ENCODE results near the gene YWHAG. TPM values are rescaled to one million over a fixed set of nuclear protein-coding genes. Genes with fewer than 3 reads are reported as not detected.

The YWHAG gene
- total and polyA plus RNA-seq, 9 of the 15 experiments (the other 6 are each of a cell fraction or from before 2014, with no cell fraction given): 30.4 to 246 (median 94.5) TPM

GRCh38 chr7:76303202-76304147, 55.3 kb downstream of the YWHAG start (continued):
- TF ChIP-seq, protein P1, sequence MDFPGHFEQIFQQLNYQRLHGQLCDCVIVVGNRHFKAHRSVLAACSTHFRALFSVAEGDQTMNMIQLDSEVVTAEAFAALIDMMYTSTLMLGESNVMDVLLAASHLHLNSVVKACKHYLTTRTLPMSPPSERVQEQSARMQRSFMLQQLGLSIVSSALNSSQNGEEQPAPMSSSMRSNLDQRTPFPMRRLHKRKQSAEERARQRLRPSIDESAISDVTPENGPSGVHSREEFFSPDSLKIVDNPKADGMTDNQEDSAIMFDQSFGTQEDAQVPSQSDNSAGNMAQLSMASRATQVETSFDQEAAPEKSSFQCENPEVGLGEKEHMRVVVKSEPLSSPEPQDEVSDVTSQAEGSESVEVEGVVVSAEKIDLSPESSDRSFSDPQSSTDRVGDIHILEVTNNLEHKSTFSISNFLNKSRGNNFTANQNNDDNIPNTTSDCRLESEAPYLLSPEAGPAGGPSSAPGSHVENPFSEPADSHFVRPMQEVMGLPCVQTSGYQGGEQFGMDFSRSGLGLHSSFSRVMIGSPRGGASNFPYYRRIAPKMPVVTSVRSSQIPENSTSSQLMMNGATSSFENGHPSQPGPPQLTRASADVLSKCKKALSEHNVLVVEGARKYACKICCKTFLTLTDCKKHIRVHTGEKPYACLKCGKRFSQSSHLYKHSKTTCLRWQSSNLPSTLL (IDR thresholded peaks at IDR 0.05): no peak
- TF ChIP-seq BRD4 (IDR thresholded peaks at IDR 0.05) (no peak), C11orf30 (IDR thresholded peaks at IDR 0.05; ENCODE audit: low read depth) (no peak), BDP1 (IDR thresholded peaks at IDR 0.05; ENCODE audit: insufficient read depth, insufficient read length) (no peak), POLR2G (IDR thresholded peaks at IDR 0.05; ENCODE audit: low read depth, low read length) (peak; percentile 86), ZNF766 (CRISPR knock-in tag; conservative IDR thresholded peaks at IDR 0.05) (no peak), TBL1XR1 (IDR thresholded peaks at IDR 0.05; ENCODE audit: low read length in 2 of 2) (peak; percentile 4 to 62; a peak in 2 of 4 replicates), SLC30A9 (CRISPR knock-in tag; IDR thresholded peaks at IDR 0.05) (no peak), HDAC2 (IDR thresholded peaks at IDR 0.05) (no peak; the same call in 1 of the 2 replicates), POLR2AphosphoS5 (IDR thresholded peaks at IDR 0.05; ENCODE audit: control insufficient read depth, insufficient read depth, low read depth, low read length) (peak; percentile 75; the same call in 1 of the 2 replicates), PHB (CRISPR knock-in tag; IDR thresholded peaks at IDR 0.05) (no peak), TCF7 (IDR thresholded peaks at IDR 0.05; ENCODE audit: borderline replicate concordance) (no peak), ZNF589 (CRISPR knock-in tag; IDR thresholded peaks at IDR 0.05; ENCODE audit: low read depth) (no peak), GABPA (tag; conservative IDR thresholded peaks at IDR 0.05; ENCODE audit: low read depth) (peak; percentile 63), DPF2 (IDR thresholded peaks at IDR 0.05) (peak; percentile 73), PCBP2 (IDR thresholded peaks at IDR 0.05; ENCODE audit: low read depth, low read length, poor library complexity, severe bottlenecking) (no peak), RBBP5 (IDR thresholded peaks at IDR 0.05; ENCODE audit: borderline replicate concordance, insufficient read depth, low read length, poor library complexity, severe bottlenecking) (no peak), ETS2 (tag; IDR thresholded peaks at IDR 0.05; ENCODE audit: borderline replicate concordance, poor library complexity, severe bottlenecking) (no peak), AFF4 (CRISPR knock-in tag; IDR thresholded peaks at IDR 0.05) (peak; percentile 17; the same call in 1 of the 2 replicates), RAD51 (IDR thresholded peaks at IDR 0.05; ENCODE audit: borderline replicate concordance, low read depth) (no peak)
